ENCODE data around the gene ARHGAP10. TPM values are rescaled to one million over a fixed set of nuclear protein-coding genes. Genes with fewer than 3 reads are reported as not detected.

ARHGAP10 gene
- total RNA-seq, 1 experiment from 2014 or later, result 11.7 TPM

GRCh38 chr4:148068065-148068911, 336.4 kb downstream of the ARHGAP10 start:
- ATAC-seq (no peak), DNase-seq (ENCODE audit: low read depth, low spot score) (no peak)
- Histone ChIP-seq H3K9me3 (ENCODE audit: control insufficient read depth, insufficient read depth, low read depth, low read length) (no peaks in the 10 kb centered on the region), H3K4me3 (ENCODE audit: low read depth in 2 of 2, low read length in 2 of 2) (no peak overlapping the region), H3K36me3 (ENCODE audit: control insufficient read depth, insufficient read depth, low read length) (no peaks in the 10 kb centered on the region), H3K27ac (ENCODE audit: low read length) (no peak overlapping the region), H3K27me3 (ENCODE audit: control insufficient read depth, insufficient read depth, low read length) (no peaks in the 10 kb centered on the region), H3K4me1 (ENCODE audit: control insufficient read depth, insufficient read depth, low read length) (no peaks in the 10 kb centered on the region)
- ChIA-PET POLR2A (no interaction called here), CTCF (no interaction called here)
- in situ Hi-C loops (cut with HindIII; ENCODE audit: low pct_unique_long_range_greater_than_20kb, low sequenced_read_pairs) (no loop called here), intact Hi-C loops (cut with micrococcal nuclease; ENCODE audit: unreplicated experiment) (no loop called here)
- BruUV-seq (replicated peaks), result no TSS peak
- no peak for TF ChIP-seq CTCF (IDR thresholded peaks at IDR 0.05)
- no peak for TF ChIP-seq SIN3A (IDR thresholded peaks at IDR 0.05; ENCODE audit: borderline replicate concordance, insufficient read depth, low read depth, low read length)
- TF ChIP-seq POLR2AphosphoS5 (IDR thresholded peaks at IDR 0.05; ENCODE audit: low read depth, low read length), result no peak
- TF ChIP-seq TCF7L2 (IDR thresholded peaks at IDR 0.05; ENCODE audit: low read depth, low read length), result no peak
- TF ChIP-seq REST (IDR thresholded peaks at IDR 0.05; ENCODE audit: insufficient read depth in 1 of 2, low read depth in 2 of 2, low read length in 1 of 2), result no peak

GRCh38 chr4:148069086-148069894, 337.4 kb downstream of the ARHGAP10 start:
- Histone ChIP-seq H3K9me3 (ENCODE audit: control insufficient read depth, insufficient read depth, low read depth, low read length) (no peaks in the 10 kb centered on the region), H3K27ac (ENCODE audit: low read length) (no peak overlapping the region), H3K4me3 (ENCODE audit: low read depth in 2 of 2, low read length in 2 of 2) (no peak overlapping the region), H3K36me3 (ENCODE audit: control insufficient read depth, insufficient read depth, low read length) (no peaks in the 10 kb centered on the region), H3K27me3 (ENCODE audit: control insufficient read depth, insufficient read depth, low read length) (no peaks in the 10 kb centered on the region), H3K4me1 (ENCODE audit: control insufficient read depth, insufficient read depth, low read length) (no peaks in the 10 kb centered on the region)
- in situ Hi-C loops (cut with HindIII; ENCODE audit: low pct_unique_long_range_greater_than_20kb, low sequenced_read_pairs) (no loop called here), intact Hi-C loops (cut with micrococcal nuclease; ENCODE audit: unreplicated experiment) (no loop called here)
- no peak for DNase-seq (ENCODE audit: low read depth, low spot score)
- no TSS peak for BruUV-seq (replicated peaks)
- TF ChIP-seq REST (IDR thresholded peaks at IDR 0.05; ENCODE audit: insufficient read depth in 1 of 2, low read depth in 2 of 2, low read length in 1 of 2), result no peak
- TF ChIP-seq CTCF (IDR thresholded peaks at IDR 0.05), result no peak
- no peak for TF ChIP-seq TCF7L2 (IDR thresholded peaks at IDR 0.05; ENCODE audit: low read depth, low read length)
- TF ChIP-seq POLR2AphosphoS5 (IDR thresholded peaks at IDR 0.05; ENCODE audit: low read depth, low read length), result no peak
- no peak for TF ChIP-seq SIN3A (IDR thresholded peaks at IDR 0.05; ENCODE audit: borderline replicate concordance, insufficient read depth, low read depth, low read length)
- CTCF ChIA-PET, result no interaction called here
- no peak for ATAC-seq
- POLR2A ChIA-PET, result no interaction called here

Data from Panc1 (cell line).